HG03039 (cell line): ENCODE results near the gene ZRANB3.
"Not testable (repeated sequence)": the region's sequence is repeated elsewhere in the genome, so short reads cannot be mapped to it uniquely, and the experiment has no call there.

ENCODE experiments used
- ATAC-seq: cut with Tn5 transposase; IDR thresholded peaks from one replicate; pipeline ENCODE4 v1.9.1; 2021; ENCODE audit warnings: mild to moderate bottlenecking, moderate library complexity; ENCODE audit not compliant: unreplicated experiment

ZRANB3 gene

DNA sequence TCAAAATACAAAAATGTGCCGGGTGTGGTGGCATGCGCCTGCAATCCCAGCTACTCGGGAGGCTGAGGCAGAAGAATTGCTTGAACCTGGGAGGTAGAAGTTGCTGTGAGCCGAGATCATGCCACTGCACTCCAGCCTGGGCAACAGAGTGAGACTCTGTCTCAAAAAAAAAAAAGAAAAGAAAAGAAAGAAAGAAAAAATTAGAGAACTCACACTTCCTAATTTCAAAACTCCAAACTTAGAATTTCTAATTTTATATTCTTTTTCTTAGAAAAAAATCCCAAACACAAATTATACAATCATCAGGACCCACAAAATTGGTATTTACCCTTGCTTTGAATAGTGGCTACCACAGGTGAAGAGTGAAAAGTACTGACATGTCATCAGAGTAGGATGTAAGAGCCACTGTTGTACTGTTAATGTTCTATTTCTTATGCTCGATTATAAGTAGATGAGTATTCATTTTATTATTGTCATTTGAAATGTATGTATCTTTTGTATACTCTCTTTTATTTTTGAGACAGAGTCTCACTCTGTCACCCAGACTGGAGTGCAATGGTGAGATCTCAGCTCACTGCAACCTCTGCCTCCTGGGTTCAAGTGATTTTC is 182.8 kb downstream of the ZRANB3 start:
- not testable (repeated sequence) for ATAC-seq

- ATAC-seq, result no peak
Observed at GRCh38 chr2:135337071-135337470, 193.9 kb downstream of the ZRANB3 start.

GRCh38 chr2:135335256-135335655 is 195.8 kb downstream of the ZRANB3 start:
- ATAC-seq, result no peak

- ATAC-seq, result no peak
Observed at GRCh38 chr2:135327146-135327545, 203.9 kb downstream of the ZRANB3 start.

- ATAC-seq, result no peak
Observed at GRCh38 chr2:135320465-135321355, 210.3 kb downstream of the ZRANB3 start.

GRCh38 chr2:135318808-135319207 is 212.2 kb downstream of the ZRANB3 start:
- no peak for ATAC-seq

- ATAC-seq, result no peak
Observed at GRCh38 chr2:135317375-135317774, 213.6 kb downstream of the ZRANB3 start.

- ATAC-seq, result no peak
Observed at GRCh38 chr2:135311962-135312361, 219.1 kb downstream of the ZRANB3 start.

DNA sequence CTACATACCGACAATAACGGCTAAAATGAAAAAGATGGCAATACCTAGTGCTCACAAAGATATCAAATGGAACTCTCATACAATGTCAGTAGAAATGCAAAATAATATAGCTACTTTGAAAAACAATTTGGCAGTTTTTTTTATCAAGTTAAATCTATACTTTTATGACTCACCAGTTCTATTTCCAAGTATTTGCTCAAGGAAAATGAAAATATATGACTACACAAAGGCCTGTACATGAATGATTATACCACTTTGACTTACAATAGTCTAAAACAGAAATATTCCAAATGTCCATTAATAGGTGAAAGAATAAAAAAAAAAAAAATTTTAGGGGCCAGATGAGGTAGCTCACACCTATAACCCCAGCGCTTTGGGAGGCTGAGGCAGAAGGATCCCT is 219.8 kb downstream of the ZRANB3 start:
- ATAC-seq, result no peak

- ATAC-seq, result no peak
Observed at GRCh38 chr2:135304694-135305093, 226.3 kb downstream of the ZRANB3 start.

DNA sequence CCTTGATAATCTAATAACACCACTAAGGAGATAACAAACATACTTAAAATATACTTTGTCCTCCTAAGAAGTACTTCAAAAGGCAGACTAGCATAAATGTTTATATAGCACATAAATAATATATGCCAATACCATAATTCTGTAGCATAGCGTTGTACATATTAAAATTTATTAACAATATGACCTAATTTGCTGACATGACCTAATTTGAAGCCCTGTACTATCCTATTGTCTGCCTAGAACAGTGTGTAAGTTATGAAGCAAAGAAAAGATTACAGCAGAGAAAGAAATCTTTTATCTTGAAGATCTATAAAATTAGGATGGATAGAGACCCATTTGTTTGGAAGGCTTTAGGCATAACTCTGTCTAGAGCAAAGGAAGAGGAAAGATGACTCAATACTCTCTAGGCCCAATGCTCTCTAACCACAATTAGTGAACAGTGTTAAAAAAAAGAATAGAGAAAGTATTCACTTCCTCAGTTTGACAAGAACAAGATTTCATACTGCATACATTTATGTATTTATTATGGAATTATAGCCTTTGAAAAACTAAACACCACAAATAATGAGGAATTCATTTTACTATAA is 231.3 kb downstream of the ZRANB3 start:
- no peak for ATAC-seq

GRCh38 chr2:135299165-135299564 is 231.9 kb downstream of the ZRANB3 start:
- ATAC-seq, result no peak

DNA sequence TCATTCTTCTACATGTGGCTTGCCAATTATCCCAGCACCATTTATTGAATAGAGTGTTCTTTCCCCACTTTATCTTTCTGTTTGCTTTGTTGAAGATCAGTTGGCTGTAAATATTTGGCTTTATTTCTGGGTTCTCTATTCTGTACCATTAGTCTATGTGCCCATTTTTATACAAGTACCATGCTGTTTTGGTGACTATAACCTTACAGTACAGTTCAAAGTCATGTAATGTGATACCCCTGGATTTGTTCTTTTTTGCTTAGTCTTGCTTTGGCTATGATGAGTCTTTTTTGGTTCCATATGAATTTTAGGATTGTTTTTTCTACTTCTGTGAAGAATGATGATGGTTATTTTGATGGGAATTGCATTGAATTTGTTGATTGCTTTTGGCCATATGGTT is 243.9 kb downstream of the ZRANB3 start:
- ATAC-seq, result not testable (repeated sequence)

GRCh38 chr2:135285391-135285790 is 245.6 kb downstream of the ZRANB3 start:
- no peak for ATAC-seq

- ATAC-seq, result no peak
Observed at GRCh38 chr2:135281379-135281778, 249.6 kb downstream of the ZRANB3 start.

DNA sequence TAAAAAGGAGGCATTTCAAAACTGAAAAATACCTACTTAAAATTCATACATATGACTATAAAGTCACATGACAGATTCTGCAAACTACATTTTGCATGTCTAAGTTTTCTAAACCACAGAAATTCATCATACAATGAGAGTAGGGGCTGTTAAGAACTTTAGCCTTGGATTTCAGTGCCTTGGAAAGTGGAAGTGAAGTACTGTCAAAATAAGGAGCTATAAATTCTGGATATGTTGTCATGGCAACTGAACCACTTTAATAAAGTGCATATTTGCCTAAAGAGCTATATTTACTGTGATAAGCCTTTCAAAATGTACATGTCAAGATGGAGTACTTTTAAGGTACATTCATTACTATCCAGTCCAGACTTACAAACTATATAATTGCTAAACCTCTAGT is 251.8 kb downstream of the ZRANB3 start:
- no peak for ATAC-seq

DNA sequence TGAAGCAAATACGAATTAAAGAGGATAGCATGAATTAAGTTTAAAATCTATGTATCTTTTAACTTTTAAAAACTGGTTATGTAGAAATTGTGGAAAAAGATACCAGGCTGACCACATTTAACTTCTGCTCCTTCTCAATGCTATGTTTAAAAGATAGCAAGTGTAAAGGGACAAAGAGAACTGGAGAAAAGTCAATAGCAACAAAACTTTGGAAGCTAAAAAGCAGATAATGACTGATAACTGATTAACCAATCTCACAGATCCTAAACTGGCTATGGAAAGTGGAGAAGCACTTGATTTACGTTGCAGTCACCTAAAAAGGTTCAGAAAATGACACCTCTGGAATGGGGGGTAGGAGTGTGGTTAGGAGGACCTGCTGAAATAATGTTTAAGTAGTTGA is 254.5 kb downstream of the ZRANB3 start:
- ATAC-seq, result no peak

DNA sequence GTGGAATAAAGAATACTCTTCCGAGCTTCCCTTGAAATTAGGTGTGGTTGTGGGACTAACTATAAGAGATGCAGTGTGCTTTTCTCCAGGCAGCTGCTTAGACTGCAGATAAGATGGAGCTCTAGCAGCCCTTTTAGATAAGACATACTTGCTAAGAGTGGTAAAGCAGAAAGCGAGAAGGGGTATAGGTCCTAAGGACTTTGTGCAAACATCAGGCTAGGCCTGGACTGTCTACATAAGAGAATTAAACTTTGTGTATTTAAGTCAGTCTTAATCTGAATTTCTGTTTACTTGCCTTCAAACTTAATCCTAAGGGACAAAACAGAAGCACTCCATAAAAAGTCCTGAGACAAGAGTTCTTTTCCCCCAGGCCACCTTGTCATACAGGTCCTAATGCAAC is 260.0 kb downstream of the ZRANB3 start:
- no peak for ATAC-seq

- ATAC-seq, result no peak
Observed at GRCh38 chr2:135265960-135266490, 265.0 kb downstream of the ZRANB3 start.

- ATAC-seq, result no peak
Observed at GRCh38 chr2:135259123-135259522, 271.9 kb downstream of the ZRANB3 start.

- ATAC-seq, result no peak
Observed at GRCh38 chr2:135258193-135258592, 272.8 kb downstream of the ZRANB3 start.
